Neural progenitor cell (in vitro differentiated cells): ENCODE results near the gene GUCD1. TPM values are rescaled to one million over a fixed set of nuclear protein-coding genes. Genes with fewer than 3 reads are reported as not detected.
"Not testable (repeated sequence)": the region's sequence is repeated elsewhere in the genome, so short reads cannot be mapped to it uniquely, and the experiment has no call there.

Experiments
- DNase-seq: peaks from one replicate; pipeline ENCODE4 v3.0.0-alpha.2; 2016; ENCODE audit warnings: low spot score
- H2AFZ ChIP-seq: fragments of 200-600 bp; sonication (generic); replicated peaks from 2 replicates; pipeline ENCODE4 v1.6.1; 2016; ENCODE audit warnings: antibody characterized with exemption
- H3F3A ChIP-seq: fragments of 200-600 bp; sonication (generic); 2 replicates; pipeline ENCODE4 v1.6.1; 2016; ENCODE audit warnings: antibody characterized with exemption, low read depth
- H3K27ac ChIP-seq: fragments of 200-600 bp; sonication (generic); 2 replicates; pipeline ENCODE4 v1.5.1; 2016; ENCODE audit warnings: mild to moderate bottlenecking
- H3K27me3 ChIP-seq: fragments of 200-600 bp; sonication (generic); 2 replicates; pipeline ENCODE4 v1.6.1; 2016; ENCODE audit warnings: mild to moderate bottlenecking, moderate library complexity
- H3K36me3 ChIP-seq: fragments of 200-600 bp; sonication (generic); 2 replicates; pipeline ENCODE4 v1.5.1; 2016
- H3K4me1 ChIP-seq: fragments of 200-600 bp; sonication (generic); 2 replicates; pipeline ENCODE4 v1.6.1; 2016; ENCODE audit warnings: mixed run types
- H3K4me2 ChIP-seq: fragments of 200-600 bp; sonication (generic); 2 replicates; pipeline ENCODE4 v1.6.1; 2016
- H3K4me3 ChIP-seq: fragments of 200-600 bp; sonication (generic); 2 replicates; pipeline ENCODE4 v1.5.1; 2016
- H3K79me2 ChIP-seq: fragments of 200-600 bp; sonication (generic); 2 replicates; pipeline ENCODE4 v1.6.1; 2016; ENCODE audit warnings: low read depth
- H3K9ac ChIP-seq: fragments of 200-600 bp; sonication (generic); 2 replicates; pipeline ENCODE4 v1.6.1; 2016
- H3K9me3 ChIP-seq: fragments of 200-600 bp; sonication (generic); 2 replicates; pipeline ENCODE4 v1.5.1; 2016; ENCODE audit warnings: low read depth
- H4K20me1 ChIP-seq: fragments of 200-600 bp; sonication (generic); 2 replicates; pipeline ENCODE4 v1.6.1; 2016; ENCODE audit warnings: low read depth
- H3K27ac Mint-ChIP-seq: 3 replicates; pipeline ENCODE4 v1.8.0; 2021; ENCODE audit warnings: mixed read lengths
- H3K27me3 Mint-ChIP-seq: 2 replicates; pipeline ENCODE4 v1.8.0; 2022; ENCODE audit warnings: low read depth, mild to moderate bottlenecking, inconsistent platforms, moderate library complexity, mixed read lengths; ENCODE audit not compliant: insufficient read depth
- H3K36me3 Mint-ChIP-seq: 3 replicates; pipeline ENCODE4 v1.8.0; 2021; ENCODE audit warnings: mixed read lengths
- H3K4me1 Mint-ChIP-seq: 3 replicates; pipeline ENCODE4 v1.8.0; 2021; ENCODE audit warnings: mixed read lengths
- H3K4me3 Mint-ChIP-seq: 3 replicates; pipeline ENCODE4 v1.8.0; 2021; ENCODE audit warnings: mild to moderate bottlenecking, moderate library complexity, mixed read lengths
- H3K9me3 Mint-ChIP-seq: 3 replicates; pipeline ENCODE4 v1.8.0; 2020; ENCODE audit warnings: mixed read lengths
- CTCF ChIP-seq: fragments of 200-600 bp; sonication (generic); IDR thresholded peaks from 2 replicates; pipeline ENCODE4 v1.5.1; 2017; ENCODE audit warnings: antibody characterized with exemption, mild to moderate bottlenecking
- EZH2 ChIP-seq: fragments of 200-600 bp; sonication (generic); IDR thresholded peaks from 2 replicates; pipeline ENCODE4 v1.6.1; 2017; ENCODE audit warnings: antibody characterized with exemption, mild to moderate bottlenecking, moderate library complexity
- EZH2phosphoT487 ChIP-seq: fragments of 200-600 bp; sonication (generic); IDR thresholded peaks from 2 replicates; pipeline ENCODE4 v1.6.1; 2017; ENCODE audit warnings: antibody characterized with exemption
- total RNA-seq: library from RNA; depleted of rRNA; stranded (reverse); fragments of >200 nt; gene quantifications from 2 replicates; pipeline ENCODE4 v1.2.3, GENCODE V29; 2015; ENCODE audit warnings: low replicate concordance

GUCD1 gene
- total RNA-seq, 1 donor from 2014 or later, result 31.0 TPM

- Histone ChIP-seq H3K9me3 (no peaks in the 10 kb centered on the region), H3K9ac (no peak overlapping the region), H4K20me1 (no peaks in the 10 kb centered on the region), H2AFZ (no peak overlapping the region), H3K27me3 (no peaks in the 10 kb centered on the region), H3K4me3 (no peak overlapping the region), H3K79me2 (no peaks in the 10 kb centered on the region), H3K27ac (no peak overlapping the region), H3K4me1 (no peaks in the 10 kb centered on the region), H3K36me3 (no peaks in the 10 kb centered on the region), H3K4me2 (no peak overlapping the region), H3F3A (no peaks in the 10 kb centered on the region)
- TF ChIP-seq EZH2 (no peak), CTCF (no peak), EZH2phosphoT487 (no peak)
- H3K36me3 Mint-ChIP-seq, result peaks cover 9% of the 10 kb centered on the region
- no peak overlapping the region for H3K27ac Mint-ChIP-seq
- H3K9me3 Mint-ChIP-seq, result no peaks in the 10 kb centered on the region
- DNase-seq, result no peak
- H3K4me3 Mint-ChIP-seq, result no peak overlapping the region
- no peaks in the 10 kb centered on the region for H3K27me3 Mint-ChIP-seq
- no peaks in the 10 kb centered on the region for H3K4me1 Mint-ChIP-seq
Measured at GRCh38 chr22:24540470-24540869, 14.5 kb downstream of the GUCD1 start.

- no peak overlapping the region for H3K4me3 ChIP-seq
- H3K9me3 ChIP-seq, result no peaks in the 10 kb centered on the region
- Mint-ChIP-seq H3K27me3 (no peaks in the 10 kb centered on the region), H3K36me3 (peaks cover 6% of the 10 kb centered on the region), H3K4me1 (no peaks in the 10 kb centered on the region), H3K4me3 (no peak overlapping the region), H3K9me3 (no peaks in the 10 kb centered on the region), H3K27ac (no peak overlapping the region)
- no peaks in the 10 kb centered on the region for H3K36me3 ChIP-seq
- no peaks in the 10 kb centered on the region for H3K27me3 ChIP-seq
- H4K20me1 ChIP-seq, result no peaks in the 10 kb centered on the region
- TF ChIP-seq EZH2phosphoT487, result no peak
- no peak for TF ChIP-seq CTCF
- TF ChIP-seq EZH2, result no peak
- H2AFZ ChIP-seq, result no peak overlapping the region
- no peak overlapping the region for H3K9ac ChIP-seq
- no peak overlapping the region for H3K27ac ChIP-seq
- no peak for DNase-seq
- no peaks in the 10 kb centered on the region for H3F3A ChIP-seq
- no peaks in the 10 kb centered on the region for H3K79me2 ChIP-seq
- H3K4me1 ChIP-seq, result no peaks in the 10 kb centered on the region
- H3K4me2 ChIP-seq, result no peak overlapping the region
Measured at GRCh38 chr22:24536089-24536488, 18.8 kb downstream of the GUCD1 start.

- Mint-ChIP-seq H3K9me3 (no peaks in the 10 kb centered on the region), H3K4me1 (no peaks in the 10 kb centered on the region), H3K27ac (no peak overlapping the region), H3K27me3 (peaks cover 2% of the 10 kb centered on the region), H3K4me3 (no peak overlapping the region), H3K36me3 (peaks cover 5% of the 10 kb centered on the region)
- no peak for DNase-seq
- Histone ChIP-seq H3F3A (no peaks in the 10 kb centered on the region), H3K4me1 (no peaks in the 10 kb centered on the region), H3K79me2 (no peaks in the 10 kb centered on the region), H3K36me3 (no peaks in the 10 kb centered on the region), H4K20me1 (no peaks in the 10 kb centered on the region), H3K27me3 (no peaks in the 10 kb centered on the region), H2AFZ (no peak overlapping the region), H3K9me3 (no peaks in the 10 kb centered on the region), H3K27ac (no peak overlapping the region), H3K9ac (no peak overlapping the region), H3K4me3 (no peak overlapping the region), H3K4me2 (no peak overlapping the region)
- TF ChIP-seq EZH2phosphoT487 (no peak), CTCF (no peak), EZH2 (no peak)
Measured at GRCh38 chr22:24535348-24535747, 19.6 kb downstream of the GUCD1 start.

GRCh38 chr22:24532075-24532474 is 22.9 kb downstream of the GUCD1 start:
- H3K27me3 ChIP-seq, result no peaks in the 10 kb centered on the region
- Mint-ChIP-seq H3K27ac (no peak overlapping the region), H3K9me3 (no peaks in the 10 kb centered on the region), H3K27me3 (peaks cover 2% of the 10 kb centered on the region), H3K4me3 (no peak overlapping the region), H3K4me1 (no peaks in the 10 kb centered on the region), H3K36me3 (no peaks in the 10 kb centered on the region)
- TF ChIP-seq EZH2phosphoT487 (no peak), EZH2 (no peak), CTCF (no peak)
- H3K9me3 ChIP-seq, result no peaks in the 10 kb centered on the region
- H3F3A ChIP-seq, result no peaks in the 10 kb centered on the region
- H3K27ac ChIP-seq, result no peak overlapping the region
- no peaks in the 10 kb centered on the region for H4K20me1 ChIP-seq
- H2AFZ ChIP-seq, result no peak overlapping the region
- H3K4me3 ChIP-seq, result no peak overlapping the region
- H3K36me3 ChIP-seq, result no peaks in the 10 kb centered on the region
- H3K4me1 ChIP-seq, result no peaks in the 10 kb centered on the region
- no peaks in the 10 kb centered on the region for H3K79me2 ChIP-seq
- DNase-seq, result no peak
- no peak overlapping the region for H3K9ac ChIP-seq
- no peak overlapping the region for H3K4me2 ChIP-seq

- not testable (repeated sequence) for H3K4me2 ChIP-seq, H2AFZ ChIP-seq, H3K4me1 ChIP-seq, H3K79me2 ChIP-seq, H3K9ac ChIP-seq, DNase-seq, H3K4me3 ChIP-seq, H3K9me3 ChIP-seq, H3K36me3 ChIP-seq, H3K27me3 Mint-ChIP-seq, H3K4me3 Mint-ChIP-seq, H3F3A ChIP-seq, H3K27ac ChIP-seq, H3K4me1 Mint-ChIP-seq, H4K20me1 ChIP-seq, H3K27me3 ChIP-seq, H3K9me3 Mint-ChIP-seq, H3K36me3 Mint-ChIP-seq, H3K27ac Mint-ChIP-seq
Measured at GRCh38 chr22:24530968-24531367, 24.0 kb downstream of the GUCD1 start.
